Measurements from ENCODE around the gene SPDYE3. TPM values are rescaled to one million over a fixed set of nuclear protein-coding genes. Genes with fewer than 3 reads are reported as not detected.
A peak's percentile ranks its signal among the peaks of the same experiment; 100 is the strongest.
"Not testable (repeated sequence)": the region's sequence is repeated elsewhere in the genome, so short reads cannot be mapped to it uniquely, and the experiment has no call there.

Gene SPDYE3
- total and polyA plus RNA-seq, 2 of the 13 experiments (the other 11 are each of a cell fraction or from before 2014, with no cell fraction given), result not detected

- CTCF ChIA-PET (ENCODE audit: low intra/inter-chr PET ratio, low total read pairs); H3K79me2 ChIP-seq (ENCODE audit: insufficient read depth, low read length); H3K9me3 ChIP-seq (ENCODE audit: low read length); BruUV-seq (replicated peaks); FAIRE-seq; H4K20me1 ChIP-seq (ENCODE audit: insufficient read depth, low read length); H3K27me3 ChIP-seq (ENCODE audit: control insufficient read depth in 1 of 2, insufficient read depth in 2 of 2, low read length in 2 of 2); H2AFZ ChIP-seq (ENCODE audit: low read length); in situ Hi-C loops (cut with HindIII; ENCODE audit: extremely low pct_ligation_motif_present, low pct_unique_long_range_greater_than_20kb); DNase-seq (ENCODE audit: low spot score); H3K27ac ChIP-seq (ENCODE audit: extremely low read length, insufficient read depth, low read length); H3K4me3 ChIP-seq (replicated peaks in 1 of 3; ENCODE audit: insufficient read depth in 1 of 3, low read depth in 2 of 3, low read length in 3 of 3); H3K9ac ChIP-seq (ENCODE audit: insufficient read depth, low read depth, low read length); H3K4me2 ChIP-seq (ENCODE audit: low read depth, low read length): not testable (repeated sequence)
- peak; percentile 49 for ATAC-seq
- intact Hi-C loops (cut with micrococcal nuclease; ENCODE audit: unreplicated experiment), result loop anchor here (10.0 kb wide), 1 partner anchor 99 kb away; no protein-coding TSS in a partner anchor
- Histone ChIP-seq H3K4me1 (ENCODE audit: insufficient read depth, low read length) (peaks cover 11% of the 10 kb centered on the region), H3K36me3 (replicated peaks in 1 of 2; ENCODE audit: control insufficient read depth in 1 of 2, insufficient read depth in 2 of 2, low read length in 2 of 2) (peaks cover 18 to 47% of the 10 kb centered on the region in 2 experiments)
- 96% methylated on average over 4 of the region's 4 CpGs for WGBS (ENCODE audit: low lambda C conversion rate)
- POLR2A ChIA-PET, result interaction anchor here (0.8 to 1.4 kb wide), 2 partner anchors 84 to 97 kb away, joined by 3 read pairs; partner anchors contain the start of gene ZCWPW1
Observed at GRCh38 chr7:100344124-100344559, 36.6 kb downstream of the SPDYE3 start.

- H3K27me3 ChIP-seq (ENCODE audit: control insufficient read depth in 1 of 2, insufficient read depth in 2 of 2, low read length in 2 of 2); H2AFZ ChIP-seq (ENCODE audit: low read length): not testable (repeated sequence)
Observed at GRCh38 chr7:100344560-100345287, 37.2 kb downstream of the SPDYE3 start.

More at GRCh38 chr7:100344560-100345287, 37.2 kb downstream of the SPDYE3 start:
- in situ Hi-C loops (cut with HindIII; ENCODE audit: extremely low pct_ligation_motif_present, low pct_unique_long_range_greater_than_20kb); H3K4me2 ChIP-seq (ENCODE audit: low read depth, low read length); H4K20me1 ChIP-seq (ENCODE audit: insufficient read depth, low read length); H3K9me3 ChIP-seq (ENCODE audit: low read length); H3K79me2 ChIP-seq (ENCODE audit: insufficient read depth, low read length); BruUV-seq (replicated peaks); H3K9ac ChIP-seq (ENCODE audit: insufficient read depth, low read depth, low read length); H3K4me3 ChIP-seq (replicated peaks in 1 of 3; ENCODE audit: insufficient read depth in 1 of 3, low read depth in 2 of 3, low read length in 3 of 3): not testable (repeated sequence)
- ATAC-seq (peak; percentile 99), DNase-seq (ENCODE audit: low spot score) (peak; percentile 66), FAIRE-seq (peak; percentile 79)
- ChIA-PET POLR2A (interaction anchor here (0.8 to 1.4 kb wide), 2 partner anchors 84 to 98 kb away, joined by 3 read pairs; partner anchors contain the start of gene ZCWPW1), CTCF (ENCODE audit: low intra/inter-chr PET ratio, low total read pairs) (interaction anchor here (1.5 to 1.7 kb wide), 2 partner anchors 155 to 212 kb away, joined by 5 to 6 read pairs; no protein-coding TSS in a partner anchor)
- H3K27ac ChIP-seq (ENCODE audit: extremely low read length, insufficient read depth, low read length), result peak overlapping the region; percentile 32
- 84% methylated on average over 9 of the region's 13 CpGs for WGBS (ENCODE audit: low lambda C conversion rate)
- peaks cover 22 to 53% of the 10 kb centered on the region in 2 experiments for H3K36me3 ChIP-seq (replicated peaks in 1 of 2; ENCODE audit: control insufficient read depth in 1 of 2, insufficient read depth in 2 of 2, low read length in 2 of 2)
- TF ChIP-seq USF2 (IDR thresholded peaks at IDR 0.05; ENCODE audit: low read depth, low read length) (0 out of 2 replicates have a peak, but pooled peaks have one; percentile 8), USF2 (CRISPR knock-in tag; IDR thresholded peaks at IDR 0.05; ENCODE audit: borderline replicate concordance) (peak; percentile 31; the same call in 1 of the 2 replicates), HMGXB4 (CRISPR knock-in tag; IDR thresholded peaks at IDR 0.05; ENCODE audit: borderline replicate concordance in 1 of 2, low read depth in 1 of 2) (peak in 1 of 2 experiments; percentile 61; a peak in 1 of 4 replicates), FOSL2 (CRISPR knock-in tag; IDR thresholded peaks at IDR 0.05) (peak; percentile 89), KAT8 (CRISPR knock-in tag; IDR thresholded peaks at IDR 0.05) (0 out of 2 replicates have a peak, but pooled peaks have one; percentile 1), SMC3 (IDR thresholded peaks at IDR 0.05; ENCODE audit: low read length) (0 out of 2 replicates have a peak, but pooled peaks have one; percentile 1), STAG1 (CRISPR knock-in tag; IDR thresholded peaks at IDR 0.05) (peak; percentile 40), TFE3 (CRISPR knock-in tag; IDR thresholded peaks at IDR 0.05) (0 out of 2 replicates have a peak, but pooled peaks have one; percentile 30), ZNF644 (CRISPR knock-in tag; IDR thresholded peaks at IDR 0.05; ENCODE audit: low read depth) (peak; percentile 50; the same call in 1 of the 2 replicates)
- intact Hi-C loops (cut with micrococcal nuclease; ENCODE audit: unreplicated experiment), result loop anchor here (10.0 kb wide), 1 partner anchor 100 kb away; no protein-coding TSS in a partner anchor
- peaks cover 11% of the 10 kb centered on the region for H3K4me1 ChIP-seq (ENCODE audit: insufficient read depth, low read length)

All from HepG2 (cell line).